Vagina (tissue), 2 donors: ENCODE results near the gene EPG5.

ENCODE experiments used
- POLR2A ChIP-seq, 2 donors: fragments of 450-650 bp; IDR thresholded peaks; one replicate each; pipeline ENCODE4 v1.6.1; 2017; ENCODE audit warnings: antibody characterized with exemption in 2 of 2, mild to moderate bottlenecking in 2 of 2, moderate library complexity in 2 of 2
- POLR2AphosphoS5 ChIP-seq, 2 donors: sonication (generic); formaldehyde crosslinking; IDR thresholded peaks; one replicate each; pipeline ENCODE4 v1.9.0; 2017; ENCODE audit warnings: antibody characterized with exemption in 2 of 2, mild to moderate bottlenecking in 2 of 2, low read depth in 1 of 2; ENCODE audit not compliant: insufficient read depth in 1 of 2
- TF ChIP-seq, protein P1 (sequence below), 3 experiments: fragments of 450-650 bp in 2 of 3; fragments of 200-600 bp in 1 of 3; sonication (generic) in 1 of 3; IDR thresholded peaks; one replicate each; pipeline ENCODE4 v1.5.1; 2017 to 2019; ENCODE audit warnings: antibody characterized with exemption in 3 of 3, mild to moderate bottlenecking in 2 of 3, moderate library complexity in 2 of 3

DNA sequence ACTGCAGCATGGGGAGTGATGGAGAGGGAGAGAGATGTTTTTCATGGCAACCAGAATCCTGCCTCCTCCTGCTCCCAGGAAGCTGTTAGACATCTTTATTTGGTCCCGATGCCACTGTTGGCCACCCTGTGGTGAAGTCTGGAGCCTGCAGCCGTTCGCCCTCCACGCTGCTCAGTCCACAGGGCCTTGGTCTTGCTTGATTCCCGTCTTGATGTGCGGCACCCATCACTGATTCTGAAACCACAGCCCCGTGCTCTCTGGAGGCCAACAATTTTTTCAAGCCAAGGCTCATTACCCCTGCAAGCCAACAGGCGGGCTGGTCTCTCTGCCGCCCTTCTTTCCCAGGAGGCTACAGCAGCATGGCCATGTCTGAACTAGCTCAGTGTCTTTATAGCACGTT is 117.1 kb downstream of the EPG5 start:
- TF ChIP-seq, protein P1, sequence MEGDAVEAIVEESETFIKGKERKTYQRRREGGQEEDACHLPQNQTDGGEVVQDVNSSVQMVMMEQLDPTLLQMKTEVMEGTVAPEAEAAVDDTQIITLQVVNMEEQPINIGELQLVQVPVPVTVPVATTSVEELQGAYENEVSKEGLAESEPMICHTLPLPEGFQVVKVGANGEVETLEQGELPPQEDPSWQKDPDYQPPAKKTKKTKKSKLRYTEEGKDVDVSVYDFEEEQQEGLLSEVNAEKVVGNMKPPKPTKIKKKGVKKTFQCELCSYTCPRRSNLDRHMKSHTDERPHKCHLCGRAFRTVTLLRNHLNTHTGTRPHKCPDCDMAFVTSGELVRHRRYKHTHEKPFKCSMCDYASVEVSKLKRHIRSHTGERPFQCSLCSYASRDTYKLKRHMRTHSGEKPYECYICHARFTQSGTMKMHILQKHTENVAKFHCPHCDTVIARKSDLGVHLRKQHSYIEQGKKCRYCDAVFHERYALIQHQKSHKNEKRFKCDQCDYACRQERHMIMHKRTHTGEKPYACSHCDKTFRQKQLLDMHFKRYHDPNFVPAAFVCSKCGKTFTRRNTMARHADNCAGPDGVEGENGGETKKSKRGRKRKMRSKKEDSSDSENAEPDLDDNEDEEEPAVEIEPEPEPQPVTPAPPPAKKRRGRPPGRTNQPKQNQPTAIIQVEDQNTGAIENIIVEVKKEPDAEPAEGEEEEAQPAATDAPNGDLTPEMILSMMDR (IDR thresholded peaks at IDR 0.05), result no peak
- TF ChIP-seq POLR2A (IDR thresholded peaks at IDR 0.05) (no peak), POLR2AphosphoS5 (IDR thresholded peaks at IDR 0.05; ENCODE audit: insufficient read depth in 1 of 2, low read depth in 1 of 2) (no peak)
